Measurements from ENCODE around the gene MYPOP. TPM values are rescaled to one million over a fixed set of nuclear protein-coding genes. Genes with fewer than 3 reads are reported as not detected.

MYPOP gene
- polyA plus RNA-seq (2012; ENCODE audit: insufficient read depth, insufficient read length), result 18.3 TPM

GRCh38 chr19:45901912-45902650, at the start of gene MYPOP:
Gene MYPOP, minus strand, starts transcription at chr19:45902613. Its CDS starts 840 bp downstream, at chr19:45901773.
- H3K4me3 ChIP-seq (ENCODE audit: low read length), result peak within 1 kb of the TSS; percentile 90
- no peak for DNase-seq (ENCODE audit: low read depth, low spot score)

- no peak for DNase-seq (ENCODE audit: low read depth, low spot score)
- H3K4me3 ChIP-seq (ENCODE audit: low read length), result no peak overlapping the region
Observed at GRCh38 chr19:45947926-45948325, 45.5 kb upstream of the MYPOP start.

GRCh38 chr19:45940515-45940805, 38.0 kb upstream of the MYPOP start:
- no peak overlapping the region for H3K4me3 ChIP-seq (ENCODE audit: low read length)
- no peak for DNase-seq (ENCODE audit: low read depth, low spot score)

- H3K4me3 ChIP-seq (ENCODE audit: low read length), result no peak overlapping the region
- DNase-seq (ENCODE audit: low read depth, low spot score), result no peak
Observed at GRCh38 chr19:45939792-45940514, 37.5 kb upstream of the MYPOP start.

GRCh38 chr19:45938733-45939319, 36.4 kb upstream of the MYPOP start:
- H3K4me3 ChIP-seq (ENCODE audit: low read length), result no peak overlapping the region
- DNase-seq (ENCODE audit: low read depth, low spot score), result peak; percentile 8

GRCh38 chr19:45935267-45935666, 32.9 kb upstream of the MYPOP start:
- H3K4me3 ChIP-seq (ENCODE audit: low read length), result no peak overlapping the region
- DNase-seq (ENCODE audit: low read depth, low spot score), result no peak

GRCh38 chr19:45934551-45935230, 32.3 kb upstream of the MYPOP start:
- no peak overlapping the region for H3K4me3 ChIP-seq (ENCODE audit: low read length)
- no peak for DNase-seq (ENCODE audit: low read depth, low spot score)

- no peak for DNase-seq (ENCODE audit: low read depth, low spot score)
- H3K4me3 ChIP-seq (ENCODE audit: low read length), result no peak overlapping the region
Observed at GRCh38 chr19:45933759-45934158, 31.3 kb upstream of the MYPOP start.

GRCh38 chr19:45931055-45931454, 28.6 kb upstream of the MYPOP start:
- DNase-seq (ENCODE audit: low read depth, low spot score), result no peak
- H3K4me3 ChIP-seq (ENCODE audit: low read length), result no peak overlapping the region

- DNase-seq (ENCODE audit: low read depth, low spot score), result no peak
Observed at GRCh38 chr19:45929247-45929646, 26.8 kb upstream of the MYPOP start.

GRCh38 chr19:45927565-45928261, 25.3 kb upstream of the MYPOP start:
- peak overlapping the region; percentile 44 for H3K4me3 ChIP-seq (ENCODE audit: low read length)
- DNase-seq (ENCODE audit: low read depth, low spot score), result peak; percentile 93

More at GRCh38 chr19:45929247-45929646, 26.8 kb upstream of the MYPOP start:
- H3K4me3 ChIP-seq (ENCODE audit: low read length), result no peak overlapping the region

- no peak for DNase-seq (ENCODE audit: low read depth, low spot score)
- no peak overlapping the region for H3K4me3 ChIP-seq (ENCODE audit: low read length)
Observed at GRCh38 chr19:45924891-45925447, 22.6 kb upstream of the MYPOP start.

GRCh38 chr19:45922281-45922680, 19.9 kb upstream of the MYPOP start:
- DNase-seq (ENCODE audit: low read depth, low spot score), result peak; percentile 14
- no peak overlapping the region for H3K4me3 ChIP-seq (ENCODE audit: low read length)

GRCh38 chr19:45920458-45920857, 18.0 kb upstream of the MYPOP start:
- DNase-seq (ENCODE audit: low read depth, low spot score), result no peak
- no peak overlapping the region for H3K4me3 ChIP-seq (ENCODE audit: low read length)

- DNase-seq (ENCODE audit: low read depth, low spot score), result no peak
- no peak overlapping the region for H3K4me3 ChIP-seq (ENCODE audit: low read length)
Observed at GRCh38 chr19:45919678-45920077, 17.3 kb upstream of the MYPOP start.

GRCh38 chr19:45918721-45919120, 16.3 kb upstream of the MYPOP start:
- H3K4me3 ChIP-seq (ENCODE audit: low read length), result no peak overlapping the region
- no peak for DNase-seq (ENCODE audit: low read depth, low spot score)

- DNase-seq (ENCODE audit: low read depth, low spot score), result no peak
- no peak overlapping the region for H3K4me3 ChIP-seq (ENCODE audit: low read length)
Observed at GRCh38 chr19:45917421-45918091, 15.1 kb upstream of the MYPOP start.

All from Jurkat, Clone E6-1 (cell line).